Keratinocyte (primary cell): ENCODE results near the gene SFSWAP. TPM values are rescaled to one million over a fixed set of nuclear protein-coding genes. Genes with fewer than 3 reads are reported as not detected.

Experiments used
- DNase-seq: peaks from one replicate; pipeline ENCODE4 v3.0.0-alpha.2; 2011; ENCODE audit warnings: low read depth, missing footprints, low spot score
- FAIRE-seq: peaks from 2 replicates; lab custom pipeline; 2011; peaks lifted over from hg19 to GRCh38; lab: Jason Lieb, UNC
- H2AFZ ChIP-seq: 2 replicates; pipeline ENCODE4 v1.6.0; 2012; ENCODE audit warnings: low read length, control low read depth, inconsistent platforms; ENCODE audit not compliant: control insufficient read depth
- H3K27ac ChIP-seq: 2 replicates; pipeline ENCODE4 v1.5.1; 2011; ENCODE audit warnings: low read length; ENCODE audit not compliant: control insufficient read depth, insufficient read depth
- H3K27me3 ChIP-seq: 3 replicates; pipeline ENCODE4 v1.6.0; 2011; ENCODE audit warnings: low read length; ENCODE audit not compliant: control insufficient read depth, insufficient read depth; ENCODE audit errors: extremely low read depth
- H3K36me3 ChIP-seq, 2 experiments: 2 replicates in 1 of 2; 3 replicates in 1 of 2; pipeline ENCODE4 v1.5.1; 2011; ENCODE audit warnings: low read length in 2 of 2, mild to moderate bottlenecking in 1 of 2; ENCODE audit not compliant: control insufficient read depth in 2 of 2, insufficient read depth in 2 of 2; ENCODE audit errors: extremely low read depth in 1 of 2
- H3K4me1 ChIP-seq: 3 replicates; pipeline ENCODE4 v1.5.1; 2011; ENCODE audit warnings: low read length; ENCODE audit not compliant: control insufficient read depth, insufficient read depth; ENCODE audit errors: extremely low read depth
- H3K4me2 ChIP-seq: 3 replicates; pipeline ENCODE4 v1.6.0; 2011; ENCODE audit warnings: low read depth, low read length; ENCODE audit not compliant: control insufficient read depth, insufficient read depth; ENCODE audit errors: extremely low read depth
- H3K4me3 ChIP-seq, 3 experiments: fragments of 200-600 bp in 1 of 3; sonication (generic) in 1 of 3; 2 replicates in 2 of 3; 3 replicates in 1 of 3; pipeline ENCODE4 v1.5.1; 2011 to 2016; ENCODE audit warnings: low read length in 3 of 3, mild to moderate bottlenecking in 3 of 3, control low read depth in 2 of 3, inconsistent platforms in 1 of 3, low read depth in 1 of 3, mixed read lengths in 1 of 3, mixed run types in 1 of 3, moderate library complexity in 1 of 3; ENCODE audit not compliant: control insufficient read depth in 2 of 3, insufficient read depth in 2 of 3; ENCODE audit errors: extremely low read depth in 1 of 3
- H3K79me2 ChIP-seq: 2 replicates; pipeline ENCODE4 v1.6.0; 2012; ENCODE audit warnings: low read length; ENCODE audit not compliant: control insufficient read depth, insufficient read depth
- H3K9ac ChIP-seq: 3 replicates; pipeline ENCODE4 v1.6.0; 2011; ENCODE audit warnings: low read length; ENCODE audit not compliant: control insufficient read depth, insufficient read depth; ENCODE audit errors: extremely low read depth
- H3K9me1 ChIP-seq: 3 replicates; pipeline ENCODE4 v1.6.0; 2011; ENCODE audit warnings: low read length; ENCODE audit not compliant: control insufficient read depth, insufficient read depth; ENCODE audit errors: extremely low read depth
- H3K9me3 ChIP-seq: 2 replicates; pipeline ENCODE4 v1.5.1; 2012; ENCODE audit warnings: low read depth, low read length; ENCODE audit not compliant: control insufficient read depth
- H4K20me1 ChIP-seq: 3 replicates; pipeline ENCODE4 v1.6.0; 2011; ENCODE audit warnings: low read length; ENCODE audit not compliant: control insufficient read depth, insufficient read depth; ENCODE audit errors: extremely low read depth
- CTCF ChIP-seq, 3 experiments: IDR thresholded peaks in 1 of 3; conservative IDR thresholded peaks in 1 of 3; optimal IDR thresholded peaks in 1 of 3; 2 replicates in 2 of 3; 3 replicates in 1 of 3; pipeline versions ENCODE3 to v1.5.1; 2011; ENCODE audit warnings: low read length in 3 of 3, mild to moderate bottlenecking in 3 of 3, moderate library complexity in 2 of 3, control low read depth in 1 of 3, inconsistent platforms in 1 of 3; ENCODE audit not compliant: insufficient read depth in 2 of 3; ENCODE audit errors: extremely low read depth in 1 of 3
- EZH2 ChIP-seq: IDR thresholded peaks from one replicate; pipeline ENCODE4 v1.6.1; 2012; ENCODE audit warnings: inconsistent platforms, mild to moderate bottlenecking, low read length, moderate library complexity
- dilution Hi-C: fragments of 300-500 bp; cut with MboI; formaldehyde crosslinking; loops from one replicate; pipeline ENCODE4 v1.7.0; 2020; ENCODE audit warnings: low sequenced_read_pairs; ENCODE audit not compliant: extremely low pct_ligation_motif_present
- polyA plus RNA-seq, 5 experiments: library from polyadenylated mRNA; depleted of rRNA in 3 of 5; stranded (reverse) in 3 of 5; stranded (forward) in 1 of 5; unstranded in 1 of 5; fragments of >200 nt; gene quantifications; 1 replicate in 1 of 5; 2 replicates in 3 of 5; 3 replicates in 1 of 5; pipeline versions ENCODE4 v1.2.1 to v1.2.3, GENCODE V29; 2011 to 2012; ENCODE audit warnings: missing spikeins in 2 of 5, low read depth in 1 of 5, low replicate concordance in 1 of 5

The SFSWAP gene
- polyA plus RNA-seq, 1 donor (not counting 4 experiments of a cell fraction or from before 2014, with no cell fraction given): 13.1 TPM

GRCh38 chr12:131810726-131811125, 99.8 kb downstream of the SFSWAP start:
- Histone ChIP-seq H3K27ac (no peak overlapping the region), H3K9me3 (no peaks in the 10 kb centered on the region), H3K9me1 (no peaks in the 10 kb centered on the region), H4K20me1 (no peaks in the 10 kb centered on the region), H3K36me3 (no peaks in the 10 kb centered on the region), H3K27me3 (no peaks in the 10 kb centered on the region), H2AFZ (no peak overlapping the region), H3K9ac (no peak overlapping the region), H3K4me3 (no peak overlapping the region), H3K4me2 (no peak overlapping the region), H3K79me2 (no peaks in the 10 kb centered on the region), H3K4me1 (no peaks in the 10 kb centered on the region)
- dilution Hi-C loops: no loop called here
- no peak for TF ChIP-seq EZH2
- no peak for TF ChIP-seq CTCF (optimal IDR thresholded peaks at IDR 0.05 in 1 of 3, IDR thresholded peaks at IDR 0.05 in 1 of 3, conservative IDR thresholded peaks at IDR 0.05 in 1 of 3; ENCODE audit: extremely low read depth in 1 of 3, insufficient read depth in 2 of 3, low read length in 3 of 3)
- DNase-seq: no peak
- no peak for FAIRE-seq

- Histone ChIP-seq H3K9me1 (no peaks in the 10 kb centered on the region), H3K9me3 (no peaks in the 10 kb centered on the region), H3K79me2 (no peaks in the 10 kb centered on the region), H3K4me3 (no peak overlapping the region), H3K27ac (no peak overlapping the region), H3K4me1 (no peaks in the 10 kb centered on the region), H4K20me1 (no peaks in the 10 kb centered on the region), H2AFZ (no peak overlapping the region), H3K9ac (no peak overlapping the region), H3K4me2 (no peak overlapping the region), H3K36me3 (no peaks in the 10 kb centered on the region), H3K27me3 (no peaks in the 10 kb centered on the region)
- DNase-seq (no peak), FAIRE-seq (no peak)
- TF ChIP-seq EZH2: no peak
- TF ChIP-seq CTCF (optimal IDR thresholded peaks at IDR 0.05 in 1 of 3, IDR thresholded peaks at IDR 0.05 in 1 of 3, conservative IDR thresholded peaks at IDR 0.05 in 1 of 3; ENCODE audit: extremely low read depth in 1 of 3, insufficient read depth in 2 of 3, low read length in 3 of 3): no peak
- dilution Hi-C loops: no loop called here
Measured at GRCh38 chr12:131815131-131815530, 104.2 kb downstream of the SFSWAP start.
